ENCODE measurements around the gene MYOF.

GRCh38 chr10:93280121-93280698 lies 201.9 kb downstream of the MYOF start:
- TF ChIP-seq CTCF (IDR thresholded peaks at IDR 0.05; ENCODE audit: control extremely low read depth in 1 of 3, insufficient read depth in 1 of 3, low read depth in 1 of 3, low read length in 3 of 3) (no peak), SAP30 (IDR thresholded peaks at IDR 0.05; ENCODE audit: insufficient read depth, insufficient replicate concordance, low read length) (no peak), TBP (IDR thresholded peaks at IDR 0.05; ENCODE audit: low read depth, low read length) (no peak), USF2 (IDR thresholded peaks at IDR 0.05; ENCODE audit: low read length) (no peak), RXRA (IDR thresholded peaks at IDR 0.05; ENCODE audit: insufficient read depth, low read depth, low read length) (no peak), SP1 (IDR thresholded peaks at IDR 0.05; ENCODE audit: low read depth, low read length) (peak; percentile 60; the same call in 1 of the 2 replicates), JUND (IDR thresholded peaks at IDR 0.05; ENCODE audit: low read length) (no peak), EP300 (IDR thresholded peaks at IDR 0.05; ENCODE audit: borderline replicate concordance in 1 of 2, low read depth in 2 of 2, low read length in 2 of 2) (peak in 1 of 2 experiments; percentile 67; a peak in 1 of 3 replicates), MAFK (IDR thresholded peaks at IDR 0.05; ENCODE audit: low read depth, low read length) (no peak), POLR2A (IDR thresholded peaks at IDR 0.05; ENCODE audit: control extremely low read depth in 1 of 2, low read depth in 2 of 2, low read length in 2 of 2) (peak in 1 of 2 experiments; percentile 52; a peak in 1 of 3 replicates), RNF2 (IDR thresholded peaks at IDR 0.05; ENCODE audit: borderline replicate concordance, low read depth, low read length, missing control alignments, poor library complexity, severe bottlenecking) (no peak)
